Loucy (cell line): ENCODE measurements around the gene ZMIZ2.
"Not testable (repeated sequence)": the region's sequence is repeated elsewhere in the genome, so short reads cannot be mapped to it uniquely, and the experiment has no call there.

Experiments
- H2AFZ ChIP-seq: fragments of 200-600 bp; sonication (generic); 2 replicates; pipeline ENCODE4 v1.6.0; 2016; ENCODE audit warnings: antibody characterized with exemption, mild to moderate bottlenecking, low read length, moderate library complexity
- H3F3A ChIP-seq: fragments of 200-600 bp; 2 replicates; pipeline ENCODE4 v1.6.0; 2016; ENCODE audit warnings: antibody characterized with exemption, low read depth, mild to moderate bottlenecking
- H3K27me3 ChIP-seq: fragments of 200-600 bp; sonication (generic); 2 replicates; pipeline ENCODE4 v1.6.1; 2014; ENCODE audit warnings: low read length, mild to moderate bottlenecking; ENCODE audit not compliant: insufficient read depth, poor library complexity, severe bottlenecking
- H3K36me3 ChIP-seq: fragments of 200-600 bp; sonication (generic); 2 replicates; pipeline ENCODE4 v1.6.1; 2016; ENCODE audit warnings: low read length; ENCODE audit not compliant: insufficient read depth
- H3K4me1 ChIP-seq: fragments of 200-600 bp; sonication (generic); 2 replicates; pipeline ENCODE4 v1.5.1; 2014; ENCODE audit warnings: low read length, mild to moderate bottlenecking; ENCODE audit not compliant: insufficient read depth, poor library complexity, severe bottlenecking
- H3K4me2 ChIP-seq: fragments of 200-600 bp; sonication (generic); 2 replicates; pipeline ENCODE4 v1.6.0; 2014; ENCODE audit warnings: antibody characterized with exemption, low read length, low read depth, mild to moderate bottlenecking; ENCODE audit not compliant: poor library complexity, severe bottlenecking
- H3K4me3 ChIP-seq: fragments of 200-600 bp; sonication (generic); 2 replicates; pipeline ENCODE4 v1.5.1; 2014; ENCODE audit warnings: low read length, mild to moderate bottlenecking, mixed read lengths; ENCODE audit not compliant: poor library complexity, severe bottlenecking
- H3K79me2 ChIP-seq: fragments of 200-600 bp; sonication (generic); 2 replicates; pipeline ENCODE4 v1.6.1; 2014; ENCODE audit warnings: low read length; ENCODE audit not compliant: insufficient read depth
- H3K9ac ChIP-seq: fragments of 200-600 bp; sonication (generic); 2 replicates; pipeline ENCODE4 v1.6.0; 2014; ENCODE audit warnings: mild to moderate bottlenecking, low read depth, low read length, moderate library complexity; ENCODE audit not compliant: poor library complexity, severe bottlenecking
- H3K9me2 ChIP-seq: fragments of 200-600 bp; sonication (generic); replicated peaks from 2 replicates; pipeline ENCODE4 v1.6.1; 2016; ENCODE audit warnings: low read depth, low read length, mixed read lengths
- H3K9me3 ChIP-seq: fragments of 200-600 bp; sonication (generic); 2 replicates; pipeline ENCODE4 v1.6.1; 2014; ENCODE audit warnings: mild to moderate bottlenecking, antibody characterized with exemption, low read length, low read depth; ENCODE audit not compliant: insufficient read depth
- H4K20me1 ChIP-seq: fragments of 200-600 bp; sonication (generic); 2 replicates; pipeline ENCODE4 v1.6.0; 2014; ENCODE audit warnings: antibody characterized with exemption, low read length, mild to moderate bottlenecking; ENCODE audit not compliant: insufficient read depth, poor library complexity, severe bottlenecking
- EZH2phosphoT487 ChIP-seq: fragments of 200-600 bp; IDR thresholded peaks from 2 replicates; pipeline ENCODE4 v1.6.1; 2018; ENCODE audit warnings: antibody characterized with exemption, mild to moderate bottlenecking, moderate library complexity, borderline replicate concordance
- TF ChIP-seq, protein P1 (sequence below): fragments of 200-600 bp; sonication (generic); conservative IDR thresholded peaks from 2 replicates; pipeline ENCODE4 v1.5.1; 2014; ENCODE audit warnings: mild to moderate bottlenecking, antibody characterized with exemption, low read length

ZMIZ2 gene

DNA sequence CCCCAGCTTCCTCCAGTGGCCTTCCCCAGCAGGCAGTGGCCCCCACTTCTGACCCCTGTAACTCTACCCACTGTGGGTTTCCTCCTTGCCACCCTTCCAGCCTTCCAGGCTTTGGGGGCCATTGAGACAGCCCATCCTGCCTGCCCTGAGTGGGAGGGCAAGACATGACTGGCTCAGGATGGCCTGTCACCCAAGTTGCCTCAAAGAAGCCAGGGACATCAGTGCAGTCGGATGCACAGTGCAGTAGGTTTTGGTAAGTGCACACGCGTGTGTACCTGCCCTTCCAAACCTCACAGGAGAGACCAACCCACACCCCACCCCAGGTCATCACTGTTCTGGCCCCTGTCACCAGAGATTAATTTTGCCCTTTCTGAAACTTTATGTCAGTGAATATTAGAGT is 22.7 kb downstream of the ZMIZ2 start:
- no peak for TF ChIP-seq EZH2phosphoT487
- TF ChIP-seq, protein P1, sequence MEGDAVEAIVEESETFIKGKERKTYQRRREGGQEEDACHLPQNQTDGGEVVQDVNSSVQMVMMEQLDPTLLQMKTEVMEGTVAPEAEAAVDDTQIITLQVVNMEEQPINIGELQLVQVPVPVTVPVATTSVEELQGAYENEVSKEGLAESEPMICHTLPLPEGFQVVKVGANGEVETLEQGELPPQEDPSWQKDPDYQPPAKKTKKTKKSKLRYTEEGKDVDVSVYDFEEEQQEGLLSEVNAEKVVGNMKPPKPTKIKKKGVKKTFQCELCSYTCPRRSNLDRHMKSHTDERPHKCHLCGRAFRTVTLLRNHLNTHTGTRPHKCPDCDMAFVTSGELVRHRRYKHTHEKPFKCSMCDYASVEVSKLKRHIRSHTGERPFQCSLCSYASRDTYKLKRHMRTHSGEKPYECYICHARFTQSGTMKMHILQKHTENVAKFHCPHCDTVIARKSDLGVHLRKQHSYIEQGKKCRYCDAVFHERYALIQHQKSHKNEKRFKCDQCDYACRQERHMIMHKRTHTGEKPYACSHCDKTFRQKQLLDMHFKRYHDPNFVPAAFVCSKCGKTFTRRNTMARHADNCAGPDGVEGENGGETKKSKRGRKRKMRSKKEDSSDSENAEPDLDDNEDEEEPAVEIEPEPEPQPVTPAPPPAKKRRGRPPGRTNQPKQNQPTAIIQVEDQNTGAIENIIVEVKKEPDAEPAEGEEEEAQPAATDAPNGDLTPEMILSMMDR = no peak
- Histone ChIP-seq H3K36me3 (peaks cover 18% of the 10 kb centered on the region; the same call in 1 of the 2 replicates), H3K9me3 (no peaks in the 10 kb centered on the region), H3K4me3 (no peak overlapping the region), H3K9ac (no peak overlapping the region), H3K27me3 (no peaks in the 10 kb centered on the region), H3K4me2 (no peak overlapping the region), H3K4me1 (no peaks in the 10 kb centered on the region), H3K9me2 (no peaks in the 10 kb centered on the region), H4K20me1 (no peaks in the 10 kb centered on the region), H3F3A (no peaks in the 10 kb centered on the region), H2AFZ (no peak overlapping the region), H3K79me2 (no peaks in the 10 kb centered on the region)

DNA sequence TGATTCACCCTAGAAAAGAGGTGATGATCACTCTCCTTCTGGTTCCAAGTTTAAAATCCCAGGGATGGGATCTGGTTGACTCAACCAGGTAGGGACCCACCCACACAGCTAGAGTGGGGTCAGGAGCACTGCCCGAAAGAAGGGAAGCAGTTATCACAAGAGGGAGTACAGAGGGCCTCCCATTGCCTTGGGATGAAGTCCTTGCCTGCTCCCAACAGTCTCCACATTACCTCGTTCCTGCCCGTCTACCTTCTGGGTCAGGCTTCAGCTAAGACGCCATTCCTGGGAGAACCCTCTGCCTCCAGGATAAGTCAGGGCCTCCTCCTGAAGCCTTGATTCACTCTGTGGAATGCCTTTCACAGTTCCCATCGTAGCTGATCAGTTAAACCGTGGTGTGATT is 23.8 kb downstream of the ZMIZ2 start:
- no peaks in the 10 kb centered on the region for H3K27me3 ChIP-seq
- H3K9ac ChIP-seq = no peak overlapping the region
- no peaks in the 10 kb centered on the region for H3K79me2 ChIP-seq
- peaks cover 7% of the 10 kb centered on the region; the same call in 1 of the 2 replicates for H3K36me3 ChIP-seq
- no peaks in the 10 kb centered on the region for H3K4me1 ChIP-seq
- H4K20me1 ChIP-seq = no peaks in the 10 kb centered on the region
- H3K4me2 ChIP-seq = no peak overlapping the region
- H3F3A ChIP-seq = no peaks in the 10 kb centered on the region
- H3K9me2 ChIP-seq = no peaks in the 10 kb centered on the region
- TF ChIP-seq EZH2phosphoT487 = no peak
- TF ChIP-seq, protein P1 = no peak
- H3K9me3 ChIP-seq = no peaks in the 10 kb centered on the region
- H3K4me3 ChIP-seq = no peak overlapping the region
- H2AFZ ChIP-seq = no peak overlapping the region

DNA sequence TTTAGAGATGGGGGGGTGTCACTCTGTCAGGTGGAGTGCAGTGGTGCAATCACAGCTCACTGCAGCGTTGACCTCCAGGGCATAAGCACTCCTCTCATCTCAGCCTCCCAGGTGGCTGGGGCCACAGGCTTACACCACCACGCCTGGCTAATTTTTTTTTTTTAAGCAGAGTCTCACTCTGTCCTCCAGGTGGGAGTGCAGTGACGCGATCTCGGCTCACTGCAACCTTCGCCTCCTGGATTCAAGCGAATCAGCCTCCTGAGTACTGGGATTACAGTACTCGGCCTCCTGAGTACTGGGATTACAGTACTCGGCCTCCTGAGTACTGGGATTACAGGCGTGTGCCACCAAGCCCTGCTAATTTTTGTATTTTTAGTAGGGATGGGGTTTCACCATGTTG is 24.2 kb downstream of the ZMIZ2 start:
- Histone ChIP-seq H3K27me3 (no peaks in the 10 kb centered on the region), H4K20me1 (no peaks in the 10 kb centered on the region), H3K4me1 (no peaks in the 10 kb centered on the region), H3F3A (no peaks in the 10 kb centered on the region), H3K9me2 (no peaks in the 10 kb centered on the region), H3K9ac (no peak overlapping the region), H3K36me3 (peaks cover 3% of the 10 kb centered on the region; the same call in 1 of the 2 replicates), H3K4me3 (no peak overlapping the region), H3K4me2 (no peak overlapping the region), H3K9me3 (no peaks in the 10 kb centered on the region), H2AFZ (no peak overlapping the region), H3K79me2 (no peaks in the 10 kb centered on the region)
- TF ChIP-seq EZH2phosphoT487 = no peak
- TF ChIP-seq, protein P1 = no peak

DNA sequence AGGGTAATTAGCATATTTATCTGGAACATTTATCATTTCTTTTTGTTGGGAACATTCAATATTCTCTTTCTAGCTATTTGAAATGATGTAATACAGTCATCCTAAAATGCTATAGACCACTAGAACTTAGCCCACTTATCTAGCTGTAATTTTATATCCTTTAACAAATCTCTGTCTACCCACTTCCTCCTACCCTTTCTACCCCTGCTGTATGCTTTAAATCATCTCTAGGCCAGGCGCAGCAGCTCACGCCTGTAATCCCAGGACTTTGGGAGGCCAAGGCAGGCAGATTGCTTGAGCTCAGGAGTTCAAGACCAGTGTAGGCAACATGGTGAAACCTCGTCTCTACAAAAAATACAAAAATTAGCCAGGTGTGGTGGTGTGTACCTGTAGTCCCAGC is 25.8 kb downstream of the ZMIZ2 start:
- H3K4me2 ChIP-seq, H3K9me2 ChIP-seq, H3K9me3 ChIP-seq, H3K79me2 ChIP-seq, H3F3A ChIP-seq, H3K9ac ChIP-seq, H4K20me1 ChIP-seq, H3K36me3 ChIP-seq, H3K27me3 ChIP-seq, H2AFZ ChIP-seq, H3K4me3 ChIP-seq, H3K4me1 ChIP-seq: not testable (repeated sequence)
